Tibial artery (tissue), 4 donors: ENCODE data around the gene NKD1.

Experiments
- DNase-seq, 2 donors: peaks; one replicate each; pipeline ENCODE4 v3.0.0-alpha.2; 2019
- H3K27ac ChIP-seq, 2 donors: fragments of 200-600 bp; sonication (generic) in 1 of 2; 1 replicate in 1 of 2; 2 replicates in 1 of 2; pipeline ENCODE4 v1.5.1; 2018 to 2019; ENCODE audit warnings: mild to moderate bottlenecking in 1 of 2
- H3K27me3 ChIP-seq, 2 donors: fragments of 200-600 bp; sonication (generic) in 1 of 2; one replicate each; pipeline versions ENCODE4 v1.5.1 to v1.6.0; 2016 to 2019
- H3K36me3 ChIP-seq, 3 donors: fragments of 200-600 bp; sonication (generic) in 2 of 3; one replicate each; pipeline ENCODE4 v1.5.1; 2016 to 2019; ENCODE audit warnings: mild to moderate bottlenecking in 2 of 3
- H3K4me1 ChIP-seq, 4 donors: fragments of 200-600 bp; sonication (generic) in 2 of 4; 1 replicate in 3 of 4; 2 replicates in 1 of 4; pipeline ENCODE4 v1.5.1; 2016 to 2019
- H3K4me3 ChIP-seq, 2 donors: fragments of 200-600 bp; sonication (generic) in 1 of 2; 1 replicate in 1 of 2; 2 replicates in 1 of 2; pipeline ENCODE4 v1.5.1; 2018 to 2019; ENCODE audit warnings: mild to moderate bottlenecking in 2 of 2
- H3K9me3 ChIP-seq, 3 donors: fragments of 200-600 bp; sonication (generic) in 1 of 3; one replicate each; pipeline ENCODE4 v1.5.1; 2016 to 2019
- CTCF ChIP-seq, 2 experiments: fragments of 200-600 bp in 1 of 2; fragments of 450-650 bp in 1 of 2; IDR thresholded peaks; one replicate each; pipeline ENCODE4 v1.5.1; 2017 to 2019; ENCODE audit warnings: antibody characterized with exemption in 2 of 2, mild to moderate bottlenecking in 1 of 2, moderate library complexity in 1 of 2
- intact Hi-C: fragments of 100-400 bp; cut with DNase I; formaldehyde crosslinking; loops from one replicate; pipeline ENCODE4 v1.15.0; 2023; ENCODE audit warnings: low total_unique reads

The NKD1 gene

GRCh38 chr16:50603206-50604064 lies 55.2 kb downstream of the NKD1 start:
- no peaks in the 10 kb centered on the region for H3K9me3 ChIP-seq
- intact Hi-C loops = no loop called here
- TF ChIP-seq CTCF (IDR thresholded peaks at IDR 0.05) = no peak
- no peaks in the 10 kb centered on the region for H3K36me3 ChIP-seq
- peak overlapping the region in 1 of 2 donors; percentile 14 for H3K4me3 ChIP-seq
- no peaks in the 10 kb centered on the region for H3K27me3 ChIP-seq
- DNase-seq = peak; percentile 65 to 94
- peaks cover 20 to 94% (median 73%) of the 10 kb centered on the region in 4 donors for H3K4me1 ChIP-seq
- peak overlapping the region; percentile 87 to 89 for H3K27ac ChIP-seq

GRCh38 chr16:50604065-50604418 lies 55.8 kb downstream of the NKD1 start:
- Histone ChIP-seq H3K36me3 (peaks cover 0 to 4% (median 2%) of the 10 kb centered on the region in 3 donors), H3K4me1 (peaks cover 20 to 88% (median 67%) of the 10 kb centered on the region in 4 donors), H3K4me3 (no peak overlapping the region), H3K27me3 (no peaks in the 10 kb centered on the region), H3K27ac (peak overlapping the region; percentile 87 to 89), H3K9me3 (no peaks in the 10 kb centered on the region)
- DNase-seq = no peak
- TF ChIP-seq CTCF (IDR thresholded peaks at IDR 0.05) = no peak
- intact Hi-C loops = no loop called here

- peaks cover 20 to 82% (median 62%) of the 10 kb centered on the region in 4 donors for H3K4me1 ChIP-seq
- TF ChIP-seq CTCF (IDR thresholded peaks at IDR 0.05) = no peak
Observed at GRCh38 chr16:50604610-50605009, 56.4 kb downstream of the NKD1 start.

GRCh38 chr16:50605733-50606430 lies 57.7 kb downstream of the NKD1 start:
- Histone ChIP-seq H3K4me3 (no peak overlapping the region), H3K36me3 (peaks cover 0 to 13% (median 9%) of the 10 kb centered on the region in 3 donors), H3K4me1 (peaks cover 19 to 74% (median 49%) of the 10 kb centered on the region in 4 donors), H3K27ac (peak overlapping the region; percentile 87 to 89), H3K9me3 (no peaks in the 10 kb centered on the region), H3K27me3 (no peaks in the 10 kb centered on the region)
- no peak for TF ChIP-seq CTCF (IDR thresholded peaks at IDR 0.05)
- peak in 1 of 2 donors; percentile 83 for DNase-seq
- intact Hi-C loops = no loop called here

More at GRCh38 chr16:50604610-50605009, 56.4 kb downstream of the NKD1 start:
- DNase-seq = no peak
- Histone ChIP-seq H3K36me3 (peaks cover 0 to 8% (median 7%) of the 10 kb centered on the region in 3 donors), H3K27ac (peak overlapping the region; percentile 87 to 89), H3K9me3 (no peaks in the 10 kb centered on the region), H3K27me3 (no peaks in the 10 kb centered on the region), H3K4me3 (no peak overlapping the region)
- intact Hi-C loops = no loop called here

GRCh38 chr16:50606431-50607050 lies 58.3 kb downstream of the NKD1 start:
- DNase-seq = no peak
- intact Hi-C loops = no loop called here
- Histone ChIP-seq H3K27ac (peak overlapping the region; percentile 87 to 89), H3K4me1 (peaks cover 12 to 73% (median 42%) of the 10 kb centered on the region in 4 donors), H3K27me3 (no peaks in the 10 kb centered on the region), H3K9me3 (no peaks in the 10 kb centered on the region), H3K36me3 (peaks cover 0 to 13% (median 9%) of the 10 kb centered on the region in 3 donors), H3K4me3 (no peak overlapping the region)
- no peak for TF ChIP-seq CTCF (IDR thresholded peaks at IDR 0.05)
